SH-SY5Y (cell line): ENCODE data around the gene HOXA11.

Source experiments
- GATA2 ChIP-seq: IDR thresholded peaks from 2 replicates; pipeline ENCODE4 v1.6.1; 2011; ENCODE audit warnings: mild to moderate bottlenecking, low read depth, low read length
- GATA3 ChIP-seq: IDR thresholded peaks from 2 replicates; pipeline ENCODE4 v1.6.1; 2011; ENCODE audit warnings: low read depth, mild to moderate bottlenecking, low read length, moderate library complexity

GRCh38 chr7:27161214-27161720 is 23.8 kb downstream of the HOXA11 start:
- no peak for TF ChIP-seq GATA3
- TF ChIP-seq GATA2: no peak
